ENCODE data around the gene OPHN1.

GRCh38 chrX:68177542-68177941 lies 255.8 kb downstream of the OPHN1 start:
- TF ChIP-seq POLR2AphosphoS5 (IDR thresholded peaks at IDR 0.05; ENCODE audit: borderline replicate concordance, low read depth, low read length) (no peak), EZH2 (IDR thresholded peaks at IDR 0.05) (no peak), FOXP2 (optimal IDR thresholded peaks at IDR 0.05; ENCODE audit: control extremely low read depth, extremely low read length, insufficient read depth) (no peak)
